SK-N-MC (cell line): ENCODE measurements around the gene KCNK3.

Experiments used
- DNase-seq: peaks from one replicate; pipeline ENCODE4 v3.0.0-alpha.2; 2011; ENCODE audit warnings: low read depth, low spot score
- H3K27ac ChIP-seq: fragments of 200-600 bp; sonication (generic); 2 replicates; pipeline ENCODE4 v1.5.1; 2016; ENCODE audit warnings: mixed run types
- H3K36me3 ChIP-seq: fragments of 200-600 bp; sonication (generic); 2 replicates; pipeline ENCODE4 v1.6.1; 2017; ENCODE audit warnings: antibody characterized with exemption, low read length, mixed read lengths; ENCODE audit not compliant: insufficient read depth
- H3K4me3 ChIP-seq: fragments of 200-600 bp; sonication (generic); 2 replicates; pipeline ENCODE4 v1.5.1; 2016
- H3K9ac ChIP-seq: fragments of 200-600 bp; sonication (generic); 2 replicates; pipeline ENCODE4 v1.8.0; 2017; ENCODE audit warnings: mixed run types, mixed read lengths; ENCODE audit not compliant: insufficient read length
- H3K9me3 ChIP-seq: fragments of 200-600 bp; sonication (generic); 2 replicates; pipeline ENCODE4 v1.6.1; 2017; ENCODE audit warnings: low read depth, mild to moderate bottlenecking, antibody characterized with exemption, low read length, moderate library complexity, mixed read lengths
- EZH2 ChIP-seq: fragments of 200-600 bp; sonication (generic); IDR thresholded peaks from one replicate; pipeline ENCODE4 v1.6.1; 2017; ENCODE audit warnings: antibody characterized with exemption
- FOXP2 ChIP-seq: optimal IDR thresholded peaks from 2 replicates; pipeline ENCODE3; 2011; ENCODE audit warnings: mild to moderate bottlenecking, moderate library complexity; ENCODE audit not compliant: insufficient read depth; ENCODE audit errors: extremely low read length, control extremely low read depth
- POLR2AphosphoS5 ChIP-seq: IDR thresholded peaks from 2 replicates; pipeline ENCODE4 v1.6.1; 2012; ENCODE audit warnings: mild to moderate bottlenecking, low read depth, low read length, borderline replicate concordance

KCNK3 gene

GRCh38 chr2:26727641-26728561 lies 35.4 kb downstream of the KCNK3 start:
- TF ChIP-seq FOXP2 (no peak), EZH2 (no peak), POLR2AphosphoS5 (no peak)
- Histone ChIP-seq H3K9me3 (no peaks in the 10 kb centered on the region), H3K27ac (no peak overlapping the region), H3K4me3 (no peak overlapping the region), H3K9ac (no peak overlapping the region), H3K36me3 (no peaks in the 10 kb centered on the region)
- DNase-seq = no peak

GRCh38 chr2:26729311-26729710 lies 36.8 kb downstream of the KCNK3 start:
- Histone ChIP-seq H3K9me3 (no peaks in the 10 kb centered on the region), H3K9ac (no peak overlapping the region), H3K4me3 (no peak overlapping the region), H3K36me3 (no peaks in the 10 kb centered on the region), H3K27ac (no peak overlapping the region)
- DNase-seq = no peak
- TF ChIP-seq POLR2AphosphoS5 (no peak), FOXP2 (no peak), EZH2 (no peak)

GRCh38 chr2:26730549-26731344 lies 38.2 kb downstream of the KCNK3 start:
- no peak overlapping the region for H3K9ac ChIP-seq
- no peaks in the 10 kb centered on the region for H3K36me3 ChIP-seq
- H3K27ac ChIP-seq = no peak overlapping the region
- no peak for DNase-seq
- no peak overlapping the region for H3K4me3 ChIP-seq
- no peak for TF ChIP-seq EZH2
- no peak for TF ChIP-seq FOXP2
- TF ChIP-seq POLR2AphosphoS5 = no peak
- H3K9me3 ChIP-seq = no peaks in the 10 kb centered on the region

GRCh38 chr2:26731714-26732113 lies 39.2 kb downstream of the KCNK3 start:
- H3K9me3 ChIP-seq = no peaks in the 10 kb centered on the region

GRCh38 chr2:26732446-26732845 lies 39.9 kb downstream of the KCNK3 start:
- no peak for DNase-seq
- TF ChIP-seq FOXP2 = no peak
- TF ChIP-seq POLR2AphosphoS5 = no peak
- TF ChIP-seq EZH2 = no peak
- H3K36me3 ChIP-seq = no peaks in the 10 kb centered on the region
- no peak overlapping the region for H3K4me3 ChIP-seq
- no peaks in the 10 kb centered on the region for H3K9me3 ChIP-seq
- no peak overlapping the region for H3K27ac ChIP-seq
- H3K9ac ChIP-seq = no peak overlapping the region

More at GRCh38 chr2:26731714-26732113, 39.2 kb downstream of the KCNK3 start:
- no peak for DNase-seq
- no peak for TF ChIP-seq EZH2
- no peak for TF ChIP-seq FOXP2
- no peak for TF ChIP-seq POLR2AphosphoS5
- H3K36me3 ChIP-seq = no peaks in the 10 kb centered on the region
- H3K9ac ChIP-seq = no peak overlapping the region
- H3K4me3 ChIP-seq = no peak overlapping the region
- no peak overlapping the region for H3K27ac ChIP-seq

- no peak overlapping the region for H3K4me3 ChIP-seq
- TF ChIP-seq EZH2 = no peak
- TF ChIP-seq FOXP2 = no peak
- TF ChIP-seq POLR2AphosphoS5 = no peak
- H3K9ac ChIP-seq = no peak overlapping the region
- H3K9me3 ChIP-seq = no peaks in the 10 kb centered on the region
- no peak overlapping the region for H3K27ac ChIP-seq
- no peaks in the 10 kb centered on the region for H3K36me3 ChIP-seq
- no peak for DNase-seq
Observed at GRCh38 chr2:26733413-26733812, 40.9 kb downstream of the KCNK3 start.

- Histone ChIP-seq H3K9ac (no peak overlapping the region), H3K27ac (no peak overlapping the region), H3K9me3 (no peaks in the 10 kb centered on the region), H3K36me3 (no peaks in the 10 kb centered on the region), H3K4me3 (no peak overlapping the region)
- TF ChIP-seq EZH2 (no peak), FOXP2 (no peak), POLR2AphosphoS5 (no peak)
- no peak for DNase-seq
Observed at GRCh38 chr2:26735097-26735496, 42.6 kb downstream of the KCNK3 start.

- Histone ChIP-seq H3K36me3 (no peaks in the 10 kb centered on the region), H3K27ac (no peak overlapping the region), H3K9me3 (no peaks in the 10 kb centered on the region), H3K9ac (no peak overlapping the region), H3K4me3 (no peak overlapping the region)
- DNase-seq = no peak
- TF ChIP-seq POLR2AphosphoS5 = no peak
- TF ChIP-seq FOXP2 = no peak
- no peak for TF ChIP-seq EZH2
Observed at GRCh38 chr2:26735883-26736588, 43.5 kb downstream of the KCNK3 start.
